PFSK-1 (cell line): ENCODE measurements around the gene MAN2B1.

Experiments used
- FOXP2 ChIP-seq: optimal IDR thresholded peaks from 2 replicates; pipeline ENCODE3; 2011; ENCODE audit warnings: borderline replicate concordance, control low read depth, inconsistent platforms; ENCODE audit not compliant: insufficient read depth; ENCODE audit errors: extremely low read length, extremely low read depth
- POLR2AphosphoS5 ChIP-seq: IDR thresholded peaks from 2 replicates; pipeline ENCODE4 v1.6.1; 2012; ENCODE audit warnings: low read depth, mild to moderate bottlenecking, control low read depth, low read length, moderate library complexity
- SIN3A ChIP-seq: IDR thresholded peaks from 2 replicates; pipeline ENCODE4 v1.6.1; 2012; ENCODE audit warnings: mild to moderate bottlenecking, low read length, moderate library complexity, borderline replicate concordance; ENCODE audit not compliant: insufficient read depth
- TAF1 ChIP-seq: IDR thresholded peaks from 2 replicates; pipeline ENCODE4 v1.6.1; 2012; ENCODE audit warnings: low read length, control low read depth, borderline replicate concordance; ENCODE audit not compliant: insufficient read depth
- TF ChIP-seq, protein P1 (sequence below), 2 experiments: IDR thresholded peaks; 2 replicates each; pipeline versions ENCODE4 v1.6.1 to v1.8.0; 2011 to 2012; ENCODE audit warnings: low read depth in 2 of 2, low read length in 2 of 2, control low read depth in 1 of 2, inconsistent platforms in 1 of 2, mild to moderate bottlenecking in 1 of 2, moderate library complexity in 1 of 2; ENCODE audit not compliant: insufficient read depth in 1 of 2

DNA sequence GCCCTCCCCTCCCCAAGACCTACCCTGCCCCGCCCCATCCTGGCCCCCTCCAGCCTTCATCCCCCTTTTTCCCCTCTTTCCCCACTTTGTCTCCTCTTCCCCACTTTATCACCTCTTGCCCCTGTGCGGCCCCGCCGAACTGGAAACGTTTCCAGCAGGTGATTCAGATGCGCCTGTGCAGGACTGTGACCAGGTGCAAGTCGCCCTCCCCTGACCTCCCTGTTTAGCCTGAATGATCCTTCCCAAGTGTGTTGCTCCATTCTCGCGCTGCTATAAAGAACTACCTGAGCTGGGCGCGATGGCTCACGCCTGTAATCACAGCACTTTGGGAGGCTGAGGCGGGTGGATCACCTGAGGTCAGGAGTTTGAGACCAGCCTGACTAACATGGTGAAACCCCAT lies 29.9 kb downstream of the MAN2B1 start:
- TF ChIP-seq FOXP2 (no peak), POLR2AphosphoS5 (no peak), TAF1 (no peak), SIN3A (no peak)
- TF ChIP-seq, protein P1, sequence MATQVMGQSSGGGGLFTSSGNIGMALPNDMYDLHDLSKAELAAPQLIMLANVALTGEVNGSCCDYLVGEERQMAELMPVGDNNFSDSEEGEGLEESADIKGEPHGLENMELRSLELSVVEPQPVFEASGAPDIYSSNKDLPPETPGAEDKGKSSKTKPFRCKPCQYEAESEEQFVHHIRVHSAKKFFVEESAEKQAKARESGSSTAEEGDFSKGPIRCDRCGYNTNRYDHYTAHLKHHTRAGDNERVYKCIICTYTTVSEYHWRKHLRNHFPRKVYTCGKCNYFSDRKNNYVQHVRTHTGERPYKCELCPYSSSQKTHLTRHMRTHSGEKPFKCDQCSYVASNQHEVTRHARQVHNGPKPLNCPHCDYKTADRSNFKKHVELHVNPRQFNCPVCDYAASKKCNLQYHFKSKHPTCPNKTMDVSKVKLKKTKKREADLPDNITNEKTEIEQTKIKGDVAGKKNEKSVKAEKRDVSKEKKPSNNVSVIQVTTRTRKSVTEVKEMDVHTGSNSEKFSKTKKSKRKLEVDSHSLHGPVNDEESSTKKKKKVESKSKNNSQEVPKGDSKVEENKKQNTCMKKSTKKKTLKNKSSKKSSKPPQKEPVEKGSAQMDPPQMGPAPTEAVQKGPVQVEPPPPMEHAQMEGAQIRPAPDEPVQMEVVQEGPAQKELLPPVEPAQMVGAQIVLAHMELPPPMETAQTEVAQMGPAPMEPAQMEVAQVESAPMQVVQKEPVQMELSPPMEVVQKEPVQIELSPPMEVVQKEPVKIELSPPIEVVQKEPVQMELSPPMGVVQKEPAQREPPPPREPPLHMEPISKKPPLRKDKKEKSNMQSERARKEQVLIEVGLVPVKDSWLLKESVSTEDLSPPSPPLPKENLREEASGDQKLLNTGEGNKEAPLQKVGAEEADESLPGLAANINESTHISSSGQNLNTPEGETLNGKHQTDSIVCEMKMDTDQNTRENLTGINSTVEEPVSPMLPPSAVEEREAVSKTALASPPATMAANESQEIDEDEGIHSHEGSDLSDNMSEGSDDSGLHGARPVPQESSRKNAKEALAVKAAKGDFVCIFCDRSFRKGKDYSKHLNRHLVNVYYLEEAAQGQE (IDR thresholded peaks at IDR 0.05; ENCODE audit: insufficient read depth in 1 of 2, low read depth in 2 of 2, low read length in 2 of 2), result no peak
